MV-4-11 (cell line): ENCODE data around the gene MEN1.
A peak's percentile ranks its signal among the peaks of the same experiment; 100 is the strongest.

Experiments
- DNase-seq: peaks from one replicate; lab custom pipeline; 2025; lab: John Stamatoyannopoulos, UW

Gene MEN1

GRCh38 chr11:64810271-64810890 is at the start of gene MEN1:
Gene MEN1 (minus strand): TSS chr11:64810551. CDS start chr11:64810109, 442 bp downstream.
- DNase-seq = peak; percentile 96

- peak; percentile 89 for DNase-seq
These were observed 49.4 kb upstream of the MEN1 start for GRCh38 chr11:64859542-64860414.

- DNase-seq = no peak
These were observed 48.3 kb upstream of the MEN1 start for GRCh38 chr11:64858467-64859263.

GRCh38 chr11:64857485-64857884 is 47.1 kb upstream of the MEN1 start:
- no peak for DNase-seq

GRCh38 chr11:64856382-64857227 is 46.3 kb upstream of the MEN1 start:
- peak; percentile 93 for DNase-seq

- no peak for DNase-seq
These were observed 45.4 kb upstream of the MEN1 start for GRCh38 chr11:64855596-64856304.

- DNase-seq = peak; percentile 38
These were observed 44.5 kb upstream of the MEN1 start for GRCh38 chr11:64854534-64855502.

GRCh38 chr11:64854157-64854533 is 43.8 kb upstream of the MEN1 start:
- DNase-seq = no peak

- DNase-seq = no peak
These were observed 43.4 kb upstream of the MEN1 start for GRCh38 chr11:64853709-64854108.

GRCh38 chr11:64852804-64853509 is 42.6 kb upstream of the MEN1 start:
- no peak for DNase-seq

- no peak for DNase-seq
These were observed 41.5 kb upstream of the MEN1 start for GRCh38 chr11:64851831-64852351.

GRCh38 chr11:64850979-64851567 is 40.7 kb upstream of the MEN1 start:
- DNase-seq = no peak

GRCh38 chr11:64849598-64850356 is 39.4 kb upstream of the MEN1 start:
- no peak for DNase-seq

- no peak for DNase-seq
These were observed 38.7 kb upstream of the MEN1 start for GRCh38 chr11:64848826-64849597.

GRCh38 chr11:64848214-64848825 is 38.0 kb upstream of the MEN1 start:
- no peak for DNase-seq

- peak; percentile 84 for DNase-seq
These were observed 36.8 kb upstream of the MEN1 start for GRCh38 chr11:64846998-64847666.
